Stimulated activated CD8-positive, alpha-beta memory T cell treated with anti-CD3 and anti-CD28 coated beads, Interleukin-12 subunit alpha, Interleukin-12 subunit beta, amount 100 ng/mL, for 1 hour (primary cell): ENCODE measurements around the gene IL23A.
"Not testable (repeated sequence)": the region's sequence is repeated elsewhere in the genome, so short reads cannot be mapped to it uniquely, and the experiment has no call there.

Experiments
- DNase-seq: peaks from one replicate; pipeline ENCODE4 v3.0.0-alpha.2; 2020; ENCODE audit warnings: low read depth

IL23A gene

GRCh38 chr12:56338308-56339157 is at the start of gene IL23A:
Gene IL23A (plus strand): TSS chr12:56338884. CDS start chr12:56339045, 161 bp downstream.
- DNase-seq, result peak; percentile 74

GRCh38 chr12:56293795-56294194 is 44.9 kb upstream of the IL23A start:
- DNase-seq, result no peak

GRCh38 chr12:56296295-56296694 is 42.4 kb upstream of the IL23A start:
- no peak for DNase-seq

- no peak for DNase-seq
Measured at GRCh38 chr12:56297400-56297799, 41.3 kb upstream of the IL23A start.

GRCh38 chr12:56298828-56299227 is 39.9 kb upstream of the IL23A start:
- no peak for DNase-seq

- no peak for DNase-seq
Measured at GRCh38 chr12:56299308-56299852, 39.3 kb upstream of the IL23A start.

GRCh38 chr12:56299853-56300643 is 38.6 kb upstream of the IL23A start, which contains the start of gene CS:
Gene CS (minus strand): TSS chr12:56300330. CDS start chr12:56300201, 129 bp downstream.
- DNase-seq, result peak; percentile 98

GRCh38 chr12:56300644-56301464 is 37.8 kb upstream of the IL23A start:
- no peak for DNase-seq

GRCh38 chr12:56304276-56304675 is 34.4 kb upstream of the IL23A start:
- DNase-seq, result no peak

GRCh38 chr12:56304872-56305590 is 33.7 kb upstream of the IL23A start:
- DNase-seq, result no peak

GRCh38 chr12:56307221-56307965 is 31.3 kb upstream of the IL23A start:
- DNase-seq, result no peak

GRCh38 chr12:56308714-56309113 is 30.0 kb upstream of the IL23A start:
- no peak for DNase-seq

- no peak for DNase-seq
Measured at GRCh38 chr12:56311003-56311402, 27.7 kb upstream of the IL23A start.

GRCh38 chr12:56315249-56315621 is 23.4 kb upstream of the IL23A start:
- DNase-seq, result no peak

- peak; percentile 87 for DNase-seq
Measured at GRCh38 chr12:56315622-56316473, 22.8 kb upstream of the IL23A start, which contains the start of gene CNPY2. Gene CNPY2 (minus strand): TSS chr12:56315988. CDS start chr12:56315217, 771 bp downstream.

- no peak for DNase-seq
Measured at GRCh38 chr12:56317675-56318074, 21.0 kb upstream of the IL23A start.

GRCh38 chr12:56321027-56321426 is 17.7 kb upstream of the IL23A start:
- DNase-seq, result no peak

GRCh38 chr12:56321610-56322009 is 17.1 kb upstream of the IL23A start:
- DNase-seq, result not testable (repeated sequence)

- no peak for DNase-seq
Measured at GRCh38 chr12:56324206-56324605, 14.5 kb upstream of the IL23A start.
